OCI-LY1 (cell line): ENCODE results near the gene CRACDL.

ENCODE experiments used
- H2AFZ ChIP-seq: fragments of 200-600 bp; sonication (generic), shearing (Covaris generic); 2 replicates; pipeline ENCODE4 v1.6.0; 2014; ENCODE audit warnings: antibody characterized with exemption, mild to moderate bottlenecking, low read length
- H3F3A ChIP-seq: fragments of 200-600 bp; sonication (generic), shearing (Covaris generic); 2 replicates; pipeline ENCODE4 v1.6.0; 2014; ENCODE audit warnings: mild to moderate bottlenecking, antibody characterized with exemption, low read length, moderate library complexity; ENCODE audit not compliant: insufficient read depth
- H3K27ac ChIP-seq: fragments of 200-600 bp; sonication (generic); 2 replicates; pipeline ENCODE4 v1.5.1; 2014; ENCODE audit warnings: low read length, mixed run types, mild to moderate bottlenecking, low read depth; ENCODE audit not compliant: poor library complexity, severe bottlenecking
- H3K27me3 ChIP-seq: fragments of 200-600 bp; sonication (generic); 2 replicates; pipeline ENCODE4 v1.6.0; 2014; ENCODE audit warnings: antibody characterized with exemption, mild to moderate bottlenecking, low read length, moderate library complexity; ENCODE audit not compliant: insufficient read depth
- H3K36me3 ChIP-seq: fragments of 200-600 bp; sonication (generic); 2 replicates; pipeline ENCODE4 v1.6.1; 2014; ENCODE audit warnings: mild to moderate bottlenecking, antibody characterized with exemption, low read length, moderate library complexity, mixed read lengths; ENCODE audit not compliant: insufficient read depth
- H3K4me1 ChIP-seq: fragments of 200-600 bp; sonication (generic); 2 replicates; pipeline ENCODE4 v1.5.1; 2014; ENCODE audit warnings: mild to moderate bottlenecking, low read length, moderate library complexity; ENCODE audit not compliant: insufficient read depth, severe bottlenecking
- H3K4me2 ChIP-seq: fragments of 200-600 bp; sonication (generic), shearing (Covaris generic); 2 replicates; pipeline ENCODE4 v1.6.1; 2014; ENCODE audit warnings: low read length
- H3K4me3 ChIP-seq: fragments of 200-600 bp; sonication (generic); 2 replicates; pipeline ENCODE4 v1.5.1; 2014; ENCODE audit warnings: low read length, low read depth, mild to moderate bottlenecking, mixed read lengths; ENCODE audit not compliant: poor library complexity, severe bottlenecking
- H3K79me2 ChIP-seq: fragments of 200-600 bp; shearing (Covaris generic); 2 replicates; pipeline ENCODE4 v1.6.1; 2016; ENCODE audit warnings: mixed run types, low read length, mixed read lengths; ENCODE audit not compliant: insufficient read depth
- H3K9ac ChIP-seq: fragments of 200-600 bp; sonication (generic), shearing (Covaris generic); 2 replicates; pipeline ENCODE4 v1.6.1; 2014; ENCODE audit warnings: mild to moderate bottlenecking, low read length, mixed read lengths
- H3K9me2 ChIP-seq: fragments of 200-600 bp; sonication (generic), shearing (Covaris generic); 2 replicates; pipeline ENCODE4 v1.6.1; 2014; ENCODE audit warnings: low read depth, mild to moderate bottlenecking, low read length, mixed read lengths
- H3K9me3 ChIP-seq: fragments of 200-600 bp; shearing (Covaris generic); 2 replicates; pipeline ENCODE4 v1.6.1; 2014; ENCODE audit warnings: low read length, mixed read lengths
- H4K20me1 ChIP-seq: fragments of 200-600 bp; sonication (generic), shearing (Covaris generic); 2 replicates; pipeline ENCODE4 v1.6.0; 2016; ENCODE audit warnings: mild to moderate bottlenecking, low read length; ENCODE audit not compliant: insufficient read depth
- CTCF ChIP-seq: fragments of 200-600 bp; sonication (generic), shearing (Covaris generic); IDR thresholded peaks from 2 replicates; pipeline ENCODE4 v1.5.1; 2017; ENCODE audit warnings: mild to moderate bottlenecking, antibody characterized with exemption, low read length, moderate library complexity, mixed read lengths
- EZH2 ChIP-seq: fragments of 200-600 bp; sonication (generic), shearing (Covaris generic); IDR thresholded peaks from 2 replicates; pipeline ENCODE4 v1.8.0; 2017; ENCODE audit warnings: borderline replicate concordance, mixed run types, mild to moderate bottlenecking, antibody characterized with exemption, low read length, moderate library complexity, mixed read lengths

CRACDL gene

GRCh38 chr2:98750593-98751282, 185.3 kb downstream of the CRACDL start:
- H3K4me1 ChIP-seq, result no peaks in the 10 kb centered on the region
- H3K9me2 ChIP-seq, result no peaks in the 10 kb centered on the region
- no peaks in the 10 kb centered on the region for H3K79me2 ChIP-seq
- H3K27me3 ChIP-seq, result peaks cover 7% of the 10 kb centered on the region; the same call in 1 of the 2 replicates
- TF ChIP-seq CTCF (no peak), EZH2 (no peak)
- H3K27ac ChIP-seq, result no peak overlapping the region
- no peaks in the 10 kb centered on the region for H3F3A ChIP-seq
- no peaks in the 10 kb centered on the region for H4K20me1 ChIP-seq
- H3K9ac ChIP-seq, result no peak overlapping the region
- no peak overlapping the region for H2AFZ ChIP-seq
- no peak overlapping the region for H3K4me2 ChIP-seq
- H3K9me3 ChIP-seq, result no peaks in the 10 kb centered on the region; the same call in 1 of the 2 replicates
- H3K4me3 ChIP-seq, result no peak overlapping the region
- no peaks in the 10 kb centered on the region for H3K36me3 ChIP-seq

- Histone ChIP-seq H3K9ac (no peak overlapping the region), H4K20me1 (no peaks in the 10 kb centered on the region), H3K4me3 (no peak overlapping the region), H3K9me3 (no peaks in the 10 kb centered on the region; the same call in 1 of the 2 replicates), H3K4me2 (no peak overlapping the region), H3K79me2 (no peaks in the 10 kb centered on the region), H3K4me1 (no peaks in the 10 kb centered on the region), H3F3A (no peaks in the 10 kb centered on the region), H3K27me3 (peaks cover 7% of the 10 kb centered on the region; the same call in 1 of the 2 replicates), H3K9me2 (no peaks in the 10 kb centered on the region), H2AFZ (no peak overlapping the region), H3K36me3 (no peaks in the 10 kb centered on the region), H3K27ac (no peak overlapping the region)
- TF ChIP-seq EZH2 (no peak), CTCF (no peak)
Observed at GRCh38 chr2:98749066-98749450, 187.0 kb downstream of the CRACDL start.

GRCh38 chr2:98748292-98749065, 187.5 kb downstream of the CRACDL start:
- Histone ChIP-seq H4K20me1 (no peaks in the 10 kb centered on the region), H3F3A (no peaks in the 10 kb centered on the region), H3K27me3 (peaks cover 7% of the 10 kb centered on the region; the same call in 1 of the 2 replicates), H3K4me3 (no peak overlapping the region), H3K27ac (no peak overlapping the region), H3K36me3 (no peaks in the 10 kb centered on the region), H3K9ac (no peak overlapping the region), H3K9me3 (no peaks in the 10 kb centered on the region; the same call in 1 of the 2 replicates), H3K4me1 (no peaks in the 10 kb centered on the region), H3K79me2 (no peaks in the 10 kb centered on the region), H2AFZ (no peak overlapping the region), H3K4me2 (no peak overlapping the region), H3K9me2 (no peaks in the 10 kb centered on the region)
- TF ChIP-seq CTCF (no peak), EZH2 (no peak)
